GM12891 (cell line): ENCODE results near the gene FZD7.

Experiments
- POLR2A ChIP-seq: IDR thresholded peaks from 2 replicates; pipeline ENCODE4 v1.6.1; 2011; ENCODE audit warnings: low read depth, low read length, control low read depth
- POLR2AphosphoS5 ChIP-seq: IDR thresholded peaks from 2 replicates; pipeline ENCODE4 v1.6.1; 2011; ENCODE audit warnings: low read depth, low read length, control low read depth
- POU2F2 ChIP-seq: IDR thresholded peaks from 2 replicates; pipeline ENCODE4 v1.6.1; 2011; ENCODE audit warnings: low read depth, mild to moderate bottlenecking, control low read depth, low read length, moderate library complexity
- TAF1 ChIP-seq: IDR thresholded peaks from 2 replicates; pipeline ENCODE4 v1.6.1; 2011; ENCODE audit warnings: low read depth, low read length, control low read depth

GRCh38 chr2:202079310-202079709, 45.7 kb downstream of the FZD7 start:
- TF ChIP-seq POLR2AphosphoS5 (no peak), POLR2A (no peak), POU2F2 (no peak), TAF1 (no peak)
